Body of pancreas (tissue), 4 donors: ENCODE data around the gene ARID5B.

Experiments
- POLR2A ChIP-seq, 3 donors: fragments of 450-650 bp; IDR thresholded peaks; one replicate each; pipeline ENCODE4 v1.6.1; 2016; ENCODE audit warnings: antibody characterized with exemption in 3 of 3, mild to moderate bottlenecking in 2 of 3
- TF ChIP-seq, protein P1 (sequence below), 7 experiments: fragments of 450-650 bp in 4 of 7; fragments of 200-600 bp in 3 of 7; sonication (generic) in 3 of 7; IDR thresholded peaks; one replicate each; pipeline ENCODE4 v1.5.1; 2016 to 2019; ENCODE audit warnings: antibody characterized with exemption in 7 of 7

GRCh38 chr10:62116896-62117295, 215.4 kb downstream of the ARID5B start:
- TF ChIP-seq, protein P1, sequence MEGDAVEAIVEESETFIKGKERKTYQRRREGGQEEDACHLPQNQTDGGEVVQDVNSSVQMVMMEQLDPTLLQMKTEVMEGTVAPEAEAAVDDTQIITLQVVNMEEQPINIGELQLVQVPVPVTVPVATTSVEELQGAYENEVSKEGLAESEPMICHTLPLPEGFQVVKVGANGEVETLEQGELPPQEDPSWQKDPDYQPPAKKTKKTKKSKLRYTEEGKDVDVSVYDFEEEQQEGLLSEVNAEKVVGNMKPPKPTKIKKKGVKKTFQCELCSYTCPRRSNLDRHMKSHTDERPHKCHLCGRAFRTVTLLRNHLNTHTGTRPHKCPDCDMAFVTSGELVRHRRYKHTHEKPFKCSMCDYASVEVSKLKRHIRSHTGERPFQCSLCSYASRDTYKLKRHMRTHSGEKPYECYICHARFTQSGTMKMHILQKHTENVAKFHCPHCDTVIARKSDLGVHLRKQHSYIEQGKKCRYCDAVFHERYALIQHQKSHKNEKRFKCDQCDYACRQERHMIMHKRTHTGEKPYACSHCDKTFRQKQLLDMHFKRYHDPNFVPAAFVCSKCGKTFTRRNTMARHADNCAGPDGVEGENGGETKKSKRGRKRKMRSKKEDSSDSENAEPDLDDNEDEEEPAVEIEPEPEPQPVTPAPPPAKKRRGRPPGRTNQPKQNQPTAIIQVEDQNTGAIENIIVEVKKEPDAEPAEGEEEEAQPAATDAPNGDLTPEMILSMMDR (IDR thresholded peaks at IDR 0.05): no peak
- no peak for TF ChIP-seq POLR2A (IDR thresholded peaks at IDR 0.05)
